COLO668 (cell line): ENCODE results near the gene PPL.

Experiments used
- DNase-seq: peaks from one replicate; lab custom pipeline; 2025; ENCODE audit not compliant: unreplicated experiment; lab: John Stamatoyannopoulos, UW

Gene PPL

GRCh38 chr16:4868535-4868934, 68.4 kb downstream of the PPL start:
- no peak for DNase-seq

GRCh38 chr16:4868026-4868425, 68.9 kb downstream of the PPL start:
- no peak for DNase-seq

GRCh38 chr16:4866586-4866985, 70.4 kb downstream of the PPL start:
- no peak for DNase-seq

GRCh38 chr16:4865231-4865860, 71.6 kb downstream of the PPL start:
- no peak for DNase-seq

GRCh38 chr16:4864728-4865127, 72.2 kb downstream of the PPL start:
- no peak for DNase-seq

GRCh38 chr16:4862639-4863038, 74.3 kb downstream of the PPL start:
- no peak for DNase-seq

- DNase-seq, result no peak
These were observed 76.1 kb downstream of the PPL start for GRCh38 chr16:4860727-4861342.

GRCh38 chr16:4859900-4860255, 77.1 kb downstream of the PPL start:
- no peak for DNase-seq

GRCh38 chr16:4859190-4859899, 77.6 kb downstream of the PPL start:
- DNase-seq, result no peak

GRCh38 chr16:4855804-4856203, 81.1 kb downstream of the PPL start:
- DNase-seq, result no peak

GRCh38 chr16:4855371-4855770, 81.6 kb downstream of the PPL start:
- no peak for DNase-seq

GRCh38 chr16:4852221-4852872, 84.6 kb downstream of the PPL start:
- DNase-seq, result no peak

- no peak for DNase-seq
These were observed 86.7 kb downstream of the PPL start for GRCh38 chr16:4850211-4850610.

- peak; percentile 59 for DNase-seq
These were observed 89.0 kb downstream of the PPL start for GRCh38 chr16:4847774-4848587.

- DNase-seq, result peak; percentile 99
These were observed 89.8 kb downstream of the PPL start, which contains the start of the genes GLYR1 and UBN1 for GRCh38 chr16:4846901-4847773. GLYR1 (minus strand) TSS chr16:4847288; CDS start chr16:4847265, 23 bp downstream. UBN1 (plus strand) TSS chr16:4847481; CDS start chr16:4852918, 5,437 bp downstream.

GRCh38 chr16:4846503-4846900, 90.4 kb downstream of the PPL start:
- DNase-seq, result peak; percentile 31

- no peak for DNase-seq
These were observed 96.0 kb downstream of the PPL start for GRCh38 chr16:4840984-4841383.

- DNase-seq, result no peak
These were observed 97.0 kb downstream of the PPL start for GRCh38 chr16:4839942-4840341.

GRCh38 chr16:4837733-4838501, 99.0 kb downstream of the PPL start:
- no peak for DNase-seq
